Transverse colon (tissue), 4 donors: ENCODE data around the gene OR1S2. TPM values are rescaled to one million over a fixed set of nuclear protein-coding genes. Genes with fewer than 3 reads are reported as not detected.

Source experiments
- DNase-seq: peaks from one replicate; pipeline ENCODE4 v3.0.0-alpha.2; 2019
- H3K27ac ChIP-seq, 4 donors: fragments of 200-600 bp; sonication (generic); 2 replicates each; pipeline ENCODE4 v1.5.1; 2016 to 2018; ENCODE audit warnings: inconsistent platforms in 4 of 4
- H3K27me3 ChIP-seq: fragments of 200-600 bp; sonication (generic); 2 replicates; pipeline ENCODE4 v1.5.1; 2017; ENCODE audit warnings: inconsistent platforms
- H3K36me3 ChIP-seq, 4 donors: fragments of 200-600 bp; sonication (generic); 2 replicates each; pipeline ENCODE4 v1.5.1; 2017 to 2019; ENCODE audit warnings: inconsistent platforms in 4 of 4
- H3K4me1 ChIP-seq, 4 donors: fragments of 200-600 bp; sonication (generic); 2 replicates each; pipeline ENCODE4 v1.5.1; 2017 to 2020; ENCODE audit warnings: inconsistent platforms in 4 of 4
- H3K4me3 ChIP-seq, 4 donors: fragments of 200-600 bp; sonication (generic); 1 replicate in 1 of 4; 2 replicates in 3 of 4; pipeline versions ENCODE4 v1.5.1 to v1.6.1; 2017 to 2019; ENCODE audit warnings: inconsistent platforms in 4 of 4
- H3K9me3 ChIP-seq, 2 donors: fragments of 200-600 bp; sonication (generic); 2 replicates each; pipeline ENCODE4 v1.5.1; 2017 to 2019; ENCODE audit warnings: inconsistent platforms in 2 of 2
- CTCF ChIP-seq, 5 experiments: fragments of 200-600 bp in 3 of 5; fragments of 450-650 bp in 2 of 5; sonication (generic) in 3 of 5; IDR thresholded peaks; 1 replicate in 2 of 5; 2 replicates in 3 of 5; pipeline ENCODE4 v1.5.1; 2016 to 2017; ENCODE audit warnings: antibody characterized with exemption in 5 of 5, inconsistent platforms in 3 of 5, mild to moderate bottlenecking in 2 of 5, moderate library complexity in 1 of 5
- EP300 ChIP-seq: sonication (generic); formaldehyde crosslinking; IDR thresholded peaks from one replicate; pipeline ENCODE4 v1.6.1; 2017; ENCODE audit warnings: antibody characterized with exemption, low read depth
- POLR2A ChIP-seq: fragments of 450-650 bp; IDR thresholded peaks from one replicate; pipeline ENCODE4 v1.6.1; 2016; ENCODE audit warnings: antibody characterized with exemption, mild to moderate bottlenecking, moderate library complexity
- POLR2AphosphoS5 ChIP-seq, 3 donors: sonication (generic); formaldehyde crosslinking; IDR thresholded peaks; one replicate each; pipeline ENCODE4 v1.6.1; 2016; ENCODE audit warnings: antibody characterized with exemption in 3 of 3
- WGBS, 2 donors: methylation state at CpG; one replicate each; pipeline ENCODE4 v1.1.5; 2018; ENCODE audit warnings: low coverage in 1 of 2; 5-methylcytosine and 5-hydroxymethylcytosine counted together
- in situ Hi-C, 4 donors: fragments of 200-750 bp; cut with MboI; loops; one replicate each; pipeline versions ENCODE4 v1.15.0 to v1.15.1; 2017; ENCODE audit warnings: low sequenced_read_pairs in 3 of 4, low pct_ligation_motif_present in 1 of 4, low pct_unique_long_range_greater_than_20kb in 1 of 4
- intact Hi-C: fragments of 100-400 bp; cut with DNase I; formaldehyde crosslinking; loops from one replicate; pipeline ENCODE4 v1.15.1; 2023; ENCODE audit warnings: low total_unique reads
- total RNA-seq, 4 donors: library from RNA; depleted of rRNA; stranded (reverse); fragments of >200 nt; gene quantifications; one replicate each; pipeline ENCODE4 v1.1.0, GENCODE V29; 2016

Gene OR1S2
- total RNA-seq, 4 donors from 2014 or later: not detected

GRCh38 chr11:58192229-58192628 is 11.7 kb downstream of the OR1S2 start:
- WGBS, 2 donors: 45 to 77% methylated on average over 3 of the region's 3 CpGs
- DNase-seq: peak; percentile 67
- Histone ChIP-seq H3K4me3 (no peak overlapping the region), H3K4me1 (peaks cover 0 to 21% (median 11%) of the 10 kb centered on the region in 4 donors), H3K9me3 (peaks cover 1 to 3% of the 10 kb centered on the region in 2 donors), H3K36me3 (no peaks in the 10 kb centered on the region), H3K27ac (peak overlapping the region; percentile 75 to 87 (median 82)), H3K27me3 (no peaks in the 10 kb centered on the region)
- in situ Hi-C loops (no loop called here), intact Hi-C loops (no loop called here)
- TF ChIP-seq POLR2AphosphoS5 (IDR thresholded peaks at IDR 0.05) (peak in 2 of 3 donors; percentile 34 to 58), POLR2A (no peak), CTCF (IDR thresholded peaks at IDR 0.05) (peak in 2 of 5 experiments; percentile 28 to 29), EP300 (peak; percentile 56)

GRCh38 chr11:58188770-58189169 is 15.2 kb downstream of the OR1S2 start, which contains the start of gene OR9Q2:
OR9Q2 (plus strand) TSS chr11:58189070; CDS start chr11:58190491, 1,421 bp downstream.
- intact Hi-C loops: no loop called here
- Histone ChIP-seq H3K4me1 (peaks cover 0 to 21% (median 11%) of the 10 kb centered on the region in 4 donors), H3K9me3 (no peaks in the 10 kb centered on the region), H3K27ac (no peak within 1 kb of the TSS), H3K36me3 (no peaks in the 10 kb centered on the region), H3K27me3 (no peaks in the 10 kb centered on the region), H3K4me3 (no peak within 1 kb of the TSS)
- 84 to 87% methylated on average over 2 of the region's 2 CpGs for WGBS, 2 donors
- in situ Hi-C loops: no loop called here
- no peak for TF ChIP-seq CTCF (IDR thresholded peaks at IDR 0.05)
- TF ChIP-seq POLR2A: no peak
- TF ChIP-seq POLR2AphosphoS5 (IDR thresholded peaks at IDR 0.05): no peak
- TF ChIP-seq EP300: no peak
- no peak for DNase-seq

DNA sequence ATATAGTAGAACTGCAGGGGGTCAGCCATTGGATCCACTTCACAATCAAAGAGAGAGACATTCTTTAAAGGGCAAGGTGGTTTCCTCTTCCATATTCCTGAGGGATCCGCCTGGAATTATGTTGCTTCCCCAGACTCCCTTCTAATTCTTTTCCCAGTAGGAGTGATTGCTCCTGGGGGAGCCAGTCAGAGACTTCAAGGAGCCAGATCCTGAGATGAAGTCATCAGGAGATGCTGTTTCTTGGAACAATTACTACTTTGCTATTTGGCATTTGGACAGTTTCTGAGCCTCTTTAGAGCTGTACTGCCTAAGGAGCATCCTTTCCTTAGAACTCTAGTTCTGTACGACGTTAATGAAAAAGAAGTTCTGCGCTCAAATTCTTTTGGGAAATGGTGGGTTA is 17.0 kb downstream of the OR1S2 start:
- intact Hi-C loops (no loop called here), in situ Hi-C loops (no loop called here)
- Histone ChIP-seq H3K27ac (no peak overlapping the region), H3K36me3 (no peaks in the 10 kb centered on the region), H3K27me3 (no peaks in the 10 kb centered on the region), H3K4me1 (peaks cover 0 to 13% (median 3%) of the 10 kb centered on the region in 4 donors), H3K4me3 (no peak overlapping the region), H3K9me3 (no peaks in the 10 kb centered on the region)
- no peak for DNase-seq
- TF ChIP-seq POLR2AphosphoS5 (IDR thresholded peaks at IDR 0.05) (no peak), EP300 (no peak)
- WGBS, 2 donors: 89 to 95% methylated on average over 3 to 4 of the region's 4 CpGs

- DNase-seq: no peak
- Histone ChIP-seq H3K27me3 (no peaks in the 10 kb centered on the region), H3K36me3 (no peaks in the 10 kb centered on the region), H3K27ac (no peak overlapping the region), H3K4me1 (no peaks in the 10 kb centered on the region), H3K9me3 (no peaks in the 10 kb centered on the region), H3K4me3 (no peak overlapping the region)
- WGBS, 2 donors: 82 to 85% methylated on average over 7 of the region's 7 CpGs
- in situ Hi-C loops: no loop called here
- TF ChIP-seq POLR2A (no peak), CTCF (IDR thresholded peaks at IDR 0.05) (no peak), POLR2AphosphoS5 (IDR thresholded peaks at IDR 0.05) (no peak), EP300 (no peak)
- intact Hi-C loops: no loop called here
These were observed 24.3 kb downstream of the OR1S2 start for GRCh38 chr11:58179648-58180047.

GRCh38 chr11:58178444-58178843 is 25.5 kb downstream of the OR1S2 start:
- H3K4me1 ChIP-seq: no peaks in the 10 kb centered on the region
- DNase-seq: no peak
- TF ChIP-seq CTCF (IDR thresholded peaks at IDR 0.05): no peak
- no peak for TF ChIP-seq POLR2AphosphoS5 (IDR thresholded peaks at IDR 0.05)
- no peak for TF ChIP-seq POLR2A
- TF ChIP-seq EP300: no peak
- no peaks in the 10 kb centered on the region for H3K9me3 ChIP-seq
- no peak overlapping the region for H3K4me3 ChIP-seq
- in situ Hi-C loops (no loop called here), intact Hi-C loops (no loop called here)
- no peaks in the 10 kb centered on the region for H3K36me3 ChIP-seq
- 46 to 57% methylated on average over 6 of the region's 6 CpGs for WGBS, 2 donors
- no peaks in the 10 kb centered on the region for H3K27me3 ChIP-seq
- H3K27ac ChIP-seq: no peak overlapping the region
